Immature natural killer cell (primary cell): ENCODE results near the gene STX16. TPM values are rescaled to one million over a fixed set of nuclear protein-coding genes. Genes with fewer than 3 reads are reported as not detected.
A peak's percentile ranks its signal among the peaks of the same experiment; 100 is the strongest.

Source experiments
- DNase-seq, 3 donors: peaks; one replicate each; pipeline ENCODE4 v3.0.0; 2022; ENCODE audit warnings: mixed read lengths in 1 of 3
- H3K27ac Mint-ChIP-seq, 6 donors: one replicate each; pipeline ENCODE4 v1.8.0; 2020; ENCODE audit warnings: mixed read lengths in 6 of 6, mild to moderate bottlenecking in 5 of 6, inconsistent platforms in 4 of 6, moderate library complexity in 3 of 6
- H3K27me3 Mint-ChIP-seq, 3 donors: one replicate each; pipeline ENCODE4 v1.8.0; 2020 to 2021; ENCODE audit warnings: low read depth in 3 of 3, mild to moderate bottlenecking in 3 of 3, mixed read lengths in 3 of 3, moderate library complexity in 3 of 3, inconsistent platforms in 1 of 3
- H3K36me3 Mint-ChIP-seq, 3 donors: one replicate each; pipeline ENCODE4 v1.8.0; 2020; ENCODE audit warnings: mixed read lengths in 3 of 3, inconsistent platforms in 2 of 3, mild to moderate bottlenecking in 2 of 3
- H3K4me1 Mint-ChIP-seq, 2 donors: one replicate each; pipeline ENCODE4 v1.8.0; 2020; ENCODE audit warnings: inconsistent platforms in 2 of 2, mild to moderate bottlenecking in 2 of 2, mixed read lengths in 2 of 2, moderate library complexity in 1 of 2
- H3K4me3 Mint-ChIP-seq, 5 donors: one replicate each; pipeline ENCODE4 v1.8.0; 2020; ENCODE audit warnings: mild to moderate bottlenecking in 5 of 5, mixed read lengths in 5 of 5, inconsistent platforms in 3 of 5, moderate library complexity in 3 of 5
- H3K9me3 Mint-ChIP-seq, 6 donors: one replicate each; pipeline ENCODE4 v1.8.0; 2020; ENCODE audit warnings: mild to moderate bottlenecking in 6 of 6, mixed read lengths in 6 of 6, inconsistent platforms in 4 of 6, moderate library complexity in 3 of 6
- polyA plus RNA-seq, 3 donors: library from polyadenylated mRNA; unstranded; fragments of 300-500 nt; fragmentation: Illumina TruSeq; gene quantifications; one replicate each; pipeline ENCODE4 v1.2.3, GENCODE V29; 2021

Gene STX16
- polyA plus RNA-seq, 3 donors from 2014 or later: 17.2 to 24.9 (median 21.1) TPM

DNA sequence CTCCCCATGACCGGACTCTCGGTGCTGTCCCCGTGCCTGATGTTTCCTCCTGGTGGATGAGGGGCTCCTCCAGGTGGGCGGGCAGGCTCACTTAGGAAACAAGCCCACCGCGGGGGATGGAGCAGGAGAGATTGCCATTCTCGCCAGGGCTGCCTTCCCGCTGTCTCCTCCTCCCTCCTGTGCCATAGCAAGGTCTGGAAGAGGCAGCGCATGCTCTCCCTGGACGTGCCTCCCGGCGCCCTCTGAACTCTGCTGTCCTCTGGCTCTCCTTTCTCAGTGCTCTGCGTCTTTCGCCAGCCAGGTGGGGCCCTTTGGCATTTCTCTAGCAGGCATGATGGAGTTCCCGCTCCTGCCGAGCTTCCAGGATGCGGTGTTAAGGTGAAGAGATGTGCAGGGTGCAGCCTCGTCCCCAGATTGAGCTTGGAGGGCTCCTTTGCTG lies 24.1 kb downstream of the STX16 start:
- Mint-ChIP-seq H3K27me3 (peaks cover 0 to 4% (median 0%) of the 10 kb centered on the region in 3 donors), H3K4me3 (no peak overlapping the region), H3K4me1 (peaks cover 0 to 1% of the 10 kb centered on the region in 2 donors), H3K36me3 (peaks cover 18 to 47% (median 29%) of the 10 kb centered on the region in 3 donors), H3K27ac (no peak overlapping the region), H3K9me3 (no peaks in the 10 kb centered on the region)
- DNase-seq: no peak

GRCh38 chr20:58675641-58676040 lies 24.6 kb downstream of the STX16 start:
- H3K4me3 Mint-ChIP-seq: no peak overlapping the region
- peaks cover 0 to 1% of the 10 kb centered on the region in 2 donors for H3K4me1 Mint-ChIP-seq
- no peaks in the 10 kb centered on the region for H3K9me3 Mint-ChIP-seq
- H3K27ac Mint-ChIP-seq: no peak overlapping the region
- peaks cover 18 to 43% (median 28%) of the 10 kb centered on the region in 3 donors for H3K36me3 Mint-ChIP-seq
- DNase-seq: no peak
- H3K27me3 Mint-ChIP-seq: peaks cover 0 to 4% (median 0%) of the 10 kb centered on the region in 3 donors

DNA sequence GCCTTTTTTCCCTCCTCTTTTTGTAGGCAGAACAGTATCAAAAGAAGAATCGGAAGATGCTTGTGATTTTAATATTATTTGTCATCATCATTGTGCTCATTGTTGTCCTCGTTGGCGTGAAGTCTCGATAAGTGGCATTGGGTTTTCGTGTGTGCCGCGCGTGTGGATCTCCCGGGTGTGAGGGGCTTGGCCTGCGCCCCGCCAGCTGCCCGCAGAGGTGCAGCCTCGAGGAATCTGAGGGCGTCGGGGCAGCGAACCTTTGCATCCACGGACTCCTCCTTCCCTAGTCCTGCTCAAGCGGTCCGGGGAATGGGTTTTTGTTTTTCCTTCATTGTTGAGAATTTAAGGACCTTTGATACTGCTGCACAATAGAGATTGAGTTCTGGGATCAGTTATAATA lies 25.1 kb downstream of the STX16 start:
- no peaks in the 10 kb centered on the region for H3K9me3 Mint-ChIP-seq
- H3K27me3 Mint-ChIP-seq: peaks cover 0 to 4% (median 0%) of the 10 kb centered on the region in 3 donors
- no peak overlapping the region for H3K27ac Mint-ChIP-seq
- peaks cover 18 to 40% (median 29%) of the 10 kb centered on the region in 3 donors for H3K36me3 Mint-ChIP-seq
- peaks cover 0 to 1% of the 10 kb centered on the region in 2 donors for H3K4me1 Mint-ChIP-seq
- H3K4me3 Mint-ChIP-seq: no peak overlapping the region
- DNase-seq: no peak

- H3K36me3 Mint-ChIP-seq: peaks cover 18 to 42% (median 29%) of the 10 kb centered on the region in 3 donors
- H3K27ac Mint-ChIP-seq: peak overlapping the region in 1 of 6 donors; percentile 19
- H3K4me1 Mint-ChIP-seq: peaks cover 0 to 1% of the 10 kb centered on the region in 2 donors
- H3K27me3 Mint-ChIP-seq: peaks cover 0 to 4% (median 0%) of the 10 kb centered on the region in 3 donors
- no peak for DNase-seq
- no peak overlapping the region for H3K4me3 Mint-ChIP-seq
- H3K9me3 Mint-ChIP-seq: no peaks in the 10 kb centered on the region
These were observed 26.1 kb downstream of the STX16 start for GRCh38 chr20:58677079-58677604.

DNA sequence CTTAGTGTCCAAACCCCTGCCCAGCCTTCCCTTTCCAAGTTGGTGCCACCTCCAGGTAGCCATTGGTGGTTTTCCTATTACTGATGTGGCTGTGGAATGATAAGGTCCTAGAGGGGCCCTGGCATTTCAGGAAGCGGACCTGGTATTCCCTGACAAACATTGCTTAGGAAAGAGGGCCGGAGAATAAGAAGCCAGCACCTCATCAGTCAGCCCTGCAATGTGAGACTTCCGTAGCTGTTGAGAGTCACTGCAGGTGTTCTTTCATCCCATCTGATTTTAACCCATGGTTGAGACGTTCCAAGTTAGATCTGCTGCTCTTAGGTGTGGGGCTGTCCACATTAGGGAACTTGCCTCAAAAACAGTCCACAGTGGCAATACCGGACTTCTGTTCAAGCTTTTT lies 26.7 kb downstream of the STX16 start:
- DNase-seq: no peak
- Mint-ChIP-seq H3K27me3 (peaks cover 0 to 4% (median 0%) of the 10 kb centered on the region in 3 donors), H3K4me1 (peaks cover 0 to 1% of the 10 kb centered on the region in 2 donors), H3K4me3 (no peak overlapping the region), H3K9me3 (no peaks in the 10 kb centered on the region), H3K36me3 (peaks cover 18 to 42% (median 27%) of the 10 kb centered on the region in 3 donors), H3K27ac (no peak overlapping the region)

GRCh38 chr20:58678806-58679205 lies 27.7 kb downstream of the STX16 start:
- no peak for DNase-seq
- H3K4me3 Mint-ChIP-seq: no peak overlapping the region
- H3K27me3 Mint-ChIP-seq: peaks cover 0 to 4% (median 0%) of the 10 kb centered on the region in 3 donors
- peaks cover 16 to 40% (median 24%) of the 10 kb centered on the region in 3 donors for H3K36me3 Mint-ChIP-seq
- peak overlapping the region in 1 of 6 donors; percentile 37 for H3K27ac Mint-ChIP-seq
- H3K4me1 Mint-ChIP-seq: peaks cover 0 to 1% of the 10 kb centered on the region in 2 donors
- H3K9me3 Mint-ChIP-seq: no peaks in the 10 kb centered on the region

DNA sequence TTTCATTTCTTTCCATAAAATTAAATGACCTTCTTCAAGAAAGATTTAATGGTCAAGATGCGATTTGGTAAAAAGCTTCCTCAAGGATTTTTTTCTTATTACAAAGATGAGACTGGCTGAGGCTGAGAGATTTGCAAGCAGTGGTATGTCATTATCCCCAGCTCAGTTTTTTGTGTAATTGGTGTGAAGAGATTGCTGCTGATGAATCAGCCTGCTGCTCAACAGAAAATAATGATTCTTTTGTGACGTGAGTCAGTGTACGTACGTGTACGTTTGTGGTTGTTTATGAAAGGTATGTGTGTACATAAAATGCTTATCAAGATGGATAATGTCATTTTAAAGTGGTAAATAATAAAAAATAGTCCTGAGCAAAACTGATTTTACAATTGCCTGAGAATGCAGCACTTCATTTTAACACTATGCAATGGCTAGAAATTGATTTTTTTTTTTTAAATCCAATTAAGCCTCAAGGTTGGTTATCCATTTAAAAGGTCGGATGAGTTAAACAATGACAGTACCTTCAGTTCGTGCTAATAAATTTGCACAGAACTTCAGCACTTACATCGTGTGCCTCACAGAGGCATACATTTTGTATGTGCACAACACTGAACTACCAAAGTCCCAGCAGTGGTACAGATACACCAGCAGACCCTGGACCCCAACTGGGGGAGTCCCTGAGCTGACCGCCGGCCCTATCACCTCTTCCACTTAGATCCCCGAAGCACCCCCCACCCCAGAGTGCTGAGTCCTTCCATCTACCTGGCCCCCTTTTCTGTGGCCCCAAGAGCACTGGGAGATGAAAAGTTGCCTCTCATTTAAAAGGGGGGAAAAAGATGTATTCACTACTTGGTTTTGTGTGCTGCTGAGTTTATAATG lies 31.8 kb downstream of the STX16 start:
- H3K4me3 Mint-ChIP-seq: no peak overlapping the region

DNA sequence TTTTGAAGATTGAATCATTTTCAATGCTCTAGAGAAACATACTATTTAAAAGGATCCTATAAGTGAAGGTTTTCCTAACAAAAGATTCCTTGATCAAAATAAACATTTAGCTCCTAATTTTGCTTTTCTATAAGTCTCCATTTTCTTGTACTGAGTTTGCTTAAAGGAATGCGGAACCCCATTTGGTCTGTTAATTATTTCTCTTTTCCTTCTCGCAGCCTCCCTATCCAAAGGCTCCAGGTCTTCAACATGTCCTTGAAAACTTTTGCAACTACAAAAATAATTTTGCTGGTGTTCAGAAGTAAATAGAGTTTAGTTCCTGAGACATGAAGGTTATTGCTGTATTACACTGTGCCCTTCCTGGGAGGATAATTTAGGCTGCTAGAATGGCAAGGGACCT lies 33.2 kb downstream of the STX16 start:
- H3K4me1 Mint-ChIP-seq: peaks cover 0 to 3% of the 10 kb centered on the region in 2 donors
- no peak for DNase-seq
- H3K27me3 Mint-ChIP-seq: peaks cover 0 to 2% (median 1%) of the 10 kb centered on the region in 3 donors
- no peaks in the 10 kb centered on the region for H3K9me3 Mint-ChIP-seq
- H3K27ac Mint-ChIP-seq: peak overlapping the region in 1 of 6 donors; percentile 29
- H3K4me3 Mint-ChIP-seq: no peak overlapping the region
- H3K36me3 Mint-ChIP-seq: peaks cover 8 to 18% (median 9%) of the 10 kb centered on the region in 3 donors

More for the DNA sequence above, 31.8 kb downstream of the STX16 start:
- H3K27me3 Mint-ChIP-seq: peaks cover 0 to 2% (median 0%) of the 10 kb centered on the region in 3 donors
- peaks cover 8 to 23% (median 9%) of the 10 kb centered on the region in 3 donors for H3K36me3 Mint-ChIP-seq
- H3K27ac Mint-ChIP-seq: no peak overlapping the region
- DNase-seq: no peak
- H3K4me1 Mint-ChIP-seq: peaks cover 0 to 3% of the 10 kb centered on the region in 2 donors
- no peaks in the 10 kb centered on the region for H3K9me3 Mint-ChIP-seq

- no peak for DNase-seq
- Mint-ChIP-seq H3K9me3 (no peaks in the 10 kb centered on the region), H3K27ac (no peak overlapping the region), H3K27me3 (peaks cover 0 to 7% (median 0%) of the 10 kb centered on the region in 3 donors), H3K4me3 (no peak overlapping the region), H3K4me1 (peaks cover 0 to 3% of the 10 kb centered on the region in 2 donors), H3K36me3 (peaks cover 0 to 15% (median 10%) of the 10 kb centered on the region in 3 donors)
These were observed 34.9 kb downstream of the STX16 start for GRCh38 chr20:58685988-58686387.

DNA sequence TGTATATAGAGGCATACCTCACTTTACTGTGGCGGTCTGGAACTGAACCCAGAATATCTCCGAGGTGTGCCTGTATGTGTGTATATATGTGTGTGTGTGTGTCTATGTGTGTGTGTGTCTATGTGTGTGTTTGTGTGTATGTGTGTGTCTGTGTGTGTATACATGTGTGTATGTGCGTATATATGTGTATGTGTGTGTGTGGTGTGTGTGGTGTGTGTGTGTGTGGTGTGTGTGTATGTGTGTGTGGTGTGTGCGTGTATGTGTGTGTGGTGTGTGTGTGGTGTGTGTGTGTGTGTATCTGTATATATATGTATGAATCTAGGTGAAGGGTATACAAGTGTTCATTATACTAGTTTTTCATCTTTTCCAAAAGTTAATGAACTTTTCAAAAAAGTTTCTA lies 37.3 kb downstream of the STX16 start:
- peaks cover 2 to 15% (median 4%) of the 10 kb centered on the region in 3 donors for H3K27me3 Mint-ChIP-seq
- peak overlapping the region in 2 of 6 donors; percentile 0 to 9 for H3K27ac Mint-ChIP-seq
- peaks cover 0 to 5% of the 10 kb centered on the region in 2 donors for H3K4me1 Mint-ChIP-seq
- peaks cover 0 to 12% (median 10%) of the 10 kb centered on the region in 3 donors for H3K36me3 Mint-ChIP-seq
- no peak overlapping the region for H3K4me3 Mint-ChIP-seq
- no peak for DNase-seq
- H3K9me3 Mint-ChIP-seq: no peaks in the 10 kb centered on the region

DNA sequence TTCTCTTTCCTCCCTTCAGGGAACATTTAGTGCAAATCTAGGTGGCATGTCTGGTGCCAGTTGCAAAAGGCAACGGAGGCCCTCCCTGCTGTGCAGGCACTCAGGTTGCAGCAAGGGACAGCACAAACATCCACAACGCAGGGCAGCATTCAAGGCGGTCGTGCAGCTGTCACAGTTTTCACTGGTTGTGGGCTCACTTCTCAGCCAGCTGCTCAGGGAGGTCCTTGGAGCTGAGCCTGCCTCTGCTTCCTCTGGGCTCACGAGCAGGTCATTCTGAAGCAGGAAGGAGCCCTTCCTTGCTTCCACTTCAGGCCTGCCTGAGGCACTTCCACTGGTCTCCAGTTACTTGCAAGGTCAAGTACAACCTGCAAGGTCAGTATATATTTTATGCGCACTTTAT lies 37.8 kb downstream of the STX16 start:
- no peak for DNase-seq
- Mint-ChIP-seq H3K36me3 (peaks cover 0 to 12% (median 10%) of the 10 kb centered on the region in 3 donors), H3K27ac (no peak overlapping the region), H3K4me1 (peaks cover 0 to 9% of the 10 kb centered on the region in 2 donors), H3K4me3 (no peak overlapping the region), H3K27me3 (peaks cover 4 to 17% (median 6%) of the 10 kb centered on the region in 3 donors), H3K9me3 (no peaks in the 10 kb centered on the region)

GRCh38 chr20:58690396-58691135 lies 39.5 kb downstream of the STX16 start:
- peak overlapping the region; percentile 67 to 82 (median 76) for H3K27ac Mint-ChIP-seq

More at GRCh38 chr20:58690396-58691135, 39.5 kb downstream of the STX16 start:
- Mint-ChIP-seq H3K36me3 (peaks cover 0 to 5% (median 4%) of the 10 kb centered on the region in 3 donors), H3K9me3 (no peaks in the 10 kb centered on the region), H3K4me3 (peak overlapping the region in 4 of 5 donors; percentile 2 to 65 (median 30)), H3K27me3 (peaks cover 4 to 17% (median 6%) of the 10 kb centered on the region in 3 donors), H3K4me1 (peaks cover 0 to 12% of the 10 kb centered on the region in 2 donors)
- no peak for DNase-seq
